ENCODE measurements around the gene RLN1.

GRCh38 chr9:5321058-5321457 lies 18.6 kb downstream of the RLN1 start:
- no peak for TF ChIP-seq EGR1 (IDR thresholded peaks at IDR 0.05; ENCODE audit: borderline replicate concordance in 1 of 2, low read depth in 2 of 2, low read length in 2 of 2)
- no peak for TF ChIP-seq BHLHE40 (IDR thresholded peaks at IDR 0.05; ENCODE audit: borderline replicate concordance in 1 of 2, low read depth in 2 of 2, low read length in 1 of 2)
- TF ChIP-seq SMC3 (IDR thresholded peaks at IDR 0.05; ENCODE audit: borderline replicate concordance, low read length), result no peak
- no peak for TF ChIP-seq NRF1 (conservative IDR thresholded peaks at IDR 0.05; ENCODE audit: low read depth, low read length)
- TF ChIP-seq CREB1 (IDR thresholded peaks at IDR 0.05; ENCODE audit: low read depth), result no peak
- TF ChIP-seq EZH2 (IDR thresholded peaks at IDR 0.05; ENCODE audit: borderline replicate concordance, control insufficient read depth, low read depth, low read length), result no peak
- no peak for TF ChIP-seq POLR2A (IDR thresholded peaks at IDR 0.05; ENCODE audit: low read depth, low read length)
- TF ChIP-seq SMAD1 (IDR thresholded peaks at IDR 0.05; ENCODE audit: low read depth, partially characterized antibody), result no peak
- peak; percentile 62 for TF ChIP-seq TCF7 (IDR thresholded peaks at IDR 0.05; ENCODE audit: borderline replicate concordance)
